MG63 (cell line): ENCODE results near the gene LDLRAP1. TPM values are rescaled to one million over a fixed set of nuclear protein-coding genes. Genes with fewer than 3 reads are reported as not detected.
"Not testable (repeated sequence)": the region's sequence is repeated elsewhere in the genome, so short reads cannot be mapped to it uniquely, and the experiment has no call there.

Experiments
- DNase-seq: peaks from one replicate; pipeline ENCODE4 v3.0.0-alpha.2; 2020
- H3K27me3 ChIP-seq: fragments of 250-450 bp; sonication (Bioruptor Pico); 2 replicates; pipeline ENCODE4 v1.5.1; 2020; ENCODE audit warnings: mild to moderate bottlenecking, moderate library complexity
- H3K36me3 ChIP-seq: fragments of 250-450 bp; sonication (Bioruptor Pico); 2 replicates; pipeline ENCODE4 v1.5.1; 2020; ENCODE audit warnings: mild to moderate bottlenecking, moderate library complexity
- H3K4me3 ChIP-seq: fragments of 250-450 bp; sonication (Bioruptor Pico); 2 replicates; pipeline ENCODE4 v1.5.1; 2020; ENCODE audit warnings: mild to moderate bottlenecking, moderate library complexity
- H3K9me3 ChIP-seq: fragments of 250-450 bp; sonication (Bioruptor Pico); 2 replicates; pipeline ENCODE4 v1.5.1; 2020; ENCODE audit warnings: mild to moderate bottlenecking, moderate library complexity
- total RNA-seq: library from RNA; depleted of rRNA; stranded (reverse); fragments of >200 nt; shearing (Covaris generic); gene quantifications from 2 replicates; pipeline ENCODE4 v1.2.3, GENCODE V29; 2014; ENCODE audit warnings: low replicate concordance

LDLRAP1 gene
- total RNA-seq, 1 experiment from 2014 or later = 7.8 TPM

- Histone ChIP-seq H3K27me3 (no peaks in the 10 kb centered on the region), H3K36me3 (no peaks in the 10 kb centered on the region), H3K4me3 (no peak overlapping the region), H3K9me3 (no peaks in the 10 kb centered on the region)
- DNase-seq = no peak
These were observed 33.2 kb downstream of the LDLRAP1 start for GRCh38 chr1:25576459-25577133.

GRCh38 chr1:25577134-25577920, 33.9 kb downstream of the LDLRAP1 start:
- DNase-seq = no peak
- no peaks in the 10 kb centered on the region for H3K9me3 ChIP-seq
- no peaks in the 10 kb centered on the region for H3K27me3 ChIP-seq
- H3K4me3 ChIP-seq = no peak overlapping the region
- H3K36me3 ChIP-seq = no peaks in the 10 kb centered on the region

- DNase-seq = no peak
- no peaks in the 10 kb centered on the region for H3K9me3 ChIP-seq
- no peak overlapping the region for H3K4me3 ChIP-seq
- H3K36me3 ChIP-seq = no peaks in the 10 kb centered on the region
- no peaks in the 10 kb centered on the region for H3K27me3 ChIP-seq
These were observed 36.2 kb downstream of the LDLRAP1 start for GRCh38 chr1:25579292-25580252.

- Histone ChIP-seq H3K4me3 (no peak overlapping the region), H3K9me3 (no peaks in the 10 kb centered on the region), H3K36me3 (no peaks in the 10 kb centered on the region), H3K27me3 (no peaks in the 10 kb centered on the region)
- no peak for DNase-seq
These were observed 37.5 kb downstream of the LDLRAP1 start for GRCh38 chr1:25580927-25581326.

GRCh38 chr1:25581764-25582163, 38.4 kb downstream of the LDLRAP1 start:
- no peaks in the 10 kb centered on the region for H3K36me3 ChIP-seq
- no peaks in the 10 kb centered on the region for H3K27me3 ChIP-seq
- no peak for DNase-seq
- no peak overlapping the region for H3K4me3 ChIP-seq
- no peaks in the 10 kb centered on the region for H3K9me3 ChIP-seq

- DNase-seq = no peak
- no peaks in the 10 kb centered on the region for H3K36me3 ChIP-seq
- no peaks in the 10 kb centered on the region for H3K27me3 ChIP-seq
These were observed 40.3 kb downstream of the LDLRAP1 start for GRCh38 chr1:25583519-25584370.

GRCh38 chr1:25586181-25586588, 42.8 kb downstream of the LDLRAP1 start:
- H3K4me3 ChIP-seq = no peak overlapping the region
- no peaks in the 10 kb centered on the region for H3K36me3 ChIP-seq
- no peak for DNase-seq
- no peaks in the 10 kb centered on the region for H3K27me3 ChIP-seq
- H3K9me3 ChIP-seq = no peaks in the 10 kb centered on the region

More at GRCh38 chr1:25583519-25584370, 40.3 kb downstream of the LDLRAP1 start:
- no peaks in the 10 kb centered on the region for H3K9me3 ChIP-seq
- no peak overlapping the region for H3K4me3 ChIP-seq

- no peak overlapping the region for H3K4me3 ChIP-seq
- H3K9me3 ChIP-seq = no peaks in the 10 kb centered on the region
- H3K36me3 ChIP-seq = no peaks in the 10 kb centered on the region
- no peak for DNase-seq
- H3K27me3 ChIP-seq = no peaks in the 10 kb centered on the region
These were observed 43.9 kb downstream of the LDLRAP1 start for GRCh38 chr1:25587290-25587689.

- H3K4me3 ChIP-seq, H3K27me3 ChIP-seq, H3K36me3 ChIP-seq, H3K9me3 ChIP-seq, DNase-seq: not testable (repeated sequence)
These were observed 44.8 kb downstream of the LDLRAP1 start for GRCh38 chr1:25588224-25588623.

- H3K9me3 ChIP-seq, H3K36me3 ChIP-seq, DNase-seq, H3K27me3 ChIP-seq, H3K4me3 ChIP-seq: not testable (repeated sequence)
These were observed 45.4 kb downstream of the LDLRAP1 start for GRCh38 chr1:25588786-25589185.

- Histone ChIP-seq H3K9me3 (no peaks in the 10 kb centered on the region), H3K27me3 (no peaks in the 10 kb centered on the region), H3K4me3 (no peak overlapping the region), H3K36me3 (no peaks in the 10 kb centered on the region)
- peak; percentile 49 for DNase-seq
These were observed 46.9 kb downstream of the LDLRAP1 start for GRCh38 chr1:25590096-25590824.

- no peaks in the 10 kb centered on the region for H3K36me3 ChIP-seq
- H3K27me3 ChIP-seq = no peaks in the 10 kb centered on the region
- H3K9me3 ChIP-seq = no peaks in the 10 kb centered on the region
- H3K4me3 ChIP-seq = no peak overlapping the region
- no peak for DNase-seq
These were observed 50.5 kb downstream of the LDLRAP1 start for GRCh38 chr1:25593861-25594260.

- no peaks in the 10 kb centered on the region for H3K27me3 ChIP-seq
- DNase-seq = no peak
- H3K9me3 ChIP-seq = no peaks in the 10 kb centered on the region
- no peak overlapping the region for H3K4me3 ChIP-seq
- no peaks in the 10 kb centered on the region for H3K36me3 ChIP-seq
These were observed 51.6 kb downstream of the LDLRAP1 start for GRCh38 chr1:25594971-25595370.

GRCh38 chr1:25596641-25597040, 53.2 kb downstream of the LDLRAP1 start:
- not testable (repeated sequence) for H3K4me3 ChIP-seq, H3K36me3 ChIP-seq, H3K27me3 ChIP-seq, DNase-seq, H3K9me3 ChIP-seq

GRCh38 chr1:25598879-25599278, 55.5 kb downstream of the LDLRAP1 start:
- no peaks in the 10 kb centered on the region for H3K9me3 ChIP-seq
- H3K4me3 ChIP-seq = no peak overlapping the region
- no peaks in the 10 kb centered on the region for H3K36me3 ChIP-seq
- DNase-seq = no peak
- no peaks in the 10 kb centered on the region for H3K27me3 ChIP-seq
